Heart right ventricle (tissue), 16 donors: Measurements from ENCODE around the gene ICOS. TPM values are rescaled to one million over a fixed set of nuclear protein-coding genes. Genes with fewer than 3 reads are reported as not detected.

Experiments
- ATAC-seq, 8 donors: fragments of 200-7000 bp; cut with Tn5 transposase; one replicate each; pipeline ENCODE4 v1.9.1; 2020; ENCODE audit warnings: mild to moderate bottlenecking in 8 of 8, moderate library complexity in 8 of 8, moderate number of reproducible peaks in 1 of 8
- DNase-seq, 2 donors: peaks; one replicate each; pipeline ENCODE4 v3.0.0-alpha.2; 2020
- H3K27ac ChIP-seq, 10 donors: fragments of 200-600 bp; sonication (generic) in 2 of 10; one replicate each; pipeline versions ENCODE4 v1.5.0 to v1.8.0; 2020 to 2022; ENCODE audit warnings: mild to moderate bottlenecking in 3 of 10
- H3K27me3 ChIP-seq, 7 donors: fragments of 200-600 bp; one replicate each; pipeline ENCODE4 v1.8.0; 2021 to 2022; ENCODE audit warnings: mild to moderate bottlenecking in 2 of 7
- H3K36me3 ChIP-seq, 9 donors: fragments of 200-600 bp; sonication (generic) in 1 of 9; one replicate each; pipeline versions ENCODE4 v1.5.0 to v1.8.0; 2020 to 2022; ENCODE audit warnings: mild to moderate bottlenecking in 2 of 9
- H3K4me1 ChIP-seq, 9 donors: fragments of 200-600 bp; sonication (generic) in 1 of 9; one replicate each; pipeline versions ENCODE4 v1.5.0 to v1.8.0; 2020 to 2022; ENCODE audit warnings: mild to moderate bottlenecking in 4 of 9
- H3K4me3 ChIP-seq, 10 donors: fragments of 200-600 bp; sonication (generic) in 2 of 10; one replicate each; pipeline versions ENCODE4 v1.5.0 to v1.8.0; 2020 to 2022; ENCODE audit warnings: mild to moderate bottlenecking in 7 of 10, moderate library complexity in 2 of 10
- H3K9me3 ChIP-seq, 11 donors: fragments of 200-600 bp in 10 of 11; sonication (generic) in 2 of 11; one replicate each; pipeline versions ENCODE4 v1.5.0 to v1.8.0; 2013 to 2022; ENCODE audit warnings: mild to moderate bottlenecking in 2 of 11, control low read depth in 1 of 11, moderate library complexity in 1 of 11
- WGBS, 2 donors: extraction: QIAGEN DNeasy Blood & Tissue Kit; methylation state at CpG; one replicate each; pipeline ENCODE4 v1.1.7; 2013; ENCODE audit warnings: inconsistent platforms in 1 of 2; 5-methylcytosine and 5-hydroxymethylcytosine counted together
- intact Hi-C, 10 donors: fragments of 100-400 bp; cut with DNase I; formaldehyde crosslinking; loops; one replicate each; pipeline versions ENCODE4 v1.11.1 to v1.14.2; 2022
- polyA plus RNA-seq, 2 donors: library from polyadenylated mRNA; stranded (reverse); fragments of 200-250 nt; gene quantifications; one replicate each; pipeline ENCODE4 v1.2.3, GENCODE V29; 2013
- total RNA-seq, 10 donors: library from RNA; stranded (reverse); fragmentation: NEBNext Ultra II Directional in 3 of 10; extraction: Animal tissue kit (Norgen Biotek cat#: 25700) in 3 of 10; gene quantifications; one replicate each; pipeline versions ENCODE4 v1.2.1 to v1.2.4, GENCODE V29; 2021 to 2023
- TF ChIP-seq, protein P1 (sequence below), 9 donors: fragments of 200-600 bp; sonication (generic) in 2 of 9; IDR thresholded peaks; one replicate each; pipeline versions ENCODE4 v1.5.0 to v1.8.0; 2021 to 2022; ENCODE audit warnings: antibody characterized with exemption in 9 of 9, mild to moderate bottlenecking in 5 of 9, moderate library complexity in 1 of 9
- donor health status: Arrhythmogenic right ventricular cardiomyopathy.
- donor health status: ischemic (EF 13 %, LVEDD 7.1; RV severe dilation, severe dysfunction).
- donor health status: healthy with polysubstance abuse.
- donor health status: DM: no; HTN: yes; CAD: no.
- donor health status: DM: no; HTN: no; CAD: no.
- donor health status: ischemic (EF 25% LVEDD 6.9; RV normal size, moderate dysfunction).
- donor health status: ischemic (EF 25% LVEDD 5.7; RV mildly dilated, moderate dysfunction).
- donor health status: healthy.
- donor health status: DM: yes; HTN: yes; CAD: no.
- donor health status: Ischemic cardiomyopathy.
- donor health status: ischemic (EF 35%, LVEDD 5.7; RV mildly dilated, moderate dysfunction).
- donor health status: nonischemic (EF 11% LVEDD 7.7; RV severe dilation, severe dysfunction).
- donor health status: DM: yes; HTN: yes; CAD: no.
- donor health status: PGD.
- donor health status: ischemic (EF 29% LVEDD 5.4; RV normal size, mild dysfunction).
- donor health status: nonischemic (EF 23%, LVEDD 6.1; RV moderate dilation, normal function).

Gene ICOS
- total and polyA plus RNA-seq, 12 donors, result 0.01 to 1.2 (median 0.09) TPM; not detected in 7

DNA sequence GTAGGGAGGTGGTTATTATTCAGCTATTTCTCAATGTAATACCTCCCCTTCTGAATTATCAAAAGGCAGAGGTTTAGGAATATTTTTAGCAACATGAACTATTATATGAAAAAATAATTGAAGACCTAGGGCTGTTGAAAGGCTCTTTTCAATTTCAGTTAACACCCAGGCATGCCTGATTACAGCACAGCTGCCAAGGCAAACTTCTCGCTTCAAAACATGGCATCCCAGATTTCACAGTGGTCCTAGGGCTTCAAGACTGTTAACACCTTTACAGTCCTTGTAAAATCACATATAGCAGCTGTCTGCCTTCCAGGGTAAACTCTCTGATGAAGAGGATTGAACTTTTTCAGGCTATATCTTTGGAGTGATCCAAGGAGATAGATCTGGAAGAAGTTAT is 45.8 kb upstream of the ICOS start:
- DNase-seq, result no peak
- no peaks in the 10 kb centered on the region for H3K9me3 ChIP-seq
- H3K4me3 ChIP-seq, result no peak overlapping the region
- H3K36me3 ChIP-seq, result no peaks in the 10 kb centered on the region
- H3K27ac ChIP-seq, result no peak overlapping the region
- no peaks in the 10 kb centered on the region for H3K27me3 ChIP-seq
- WGBS, 2 donors, result 52 to 56% methylated on average over 1 of the region's 1 CpG
- peaks cover 0 to 36% (median 0%) of the 10 kb centered on the region in 9 donors for H3K4me1 ChIP-seq
- intact Hi-C loops, result no loop called here
- ATAC-seq, result no peak
- TF ChIP-seq, protein P1, sequence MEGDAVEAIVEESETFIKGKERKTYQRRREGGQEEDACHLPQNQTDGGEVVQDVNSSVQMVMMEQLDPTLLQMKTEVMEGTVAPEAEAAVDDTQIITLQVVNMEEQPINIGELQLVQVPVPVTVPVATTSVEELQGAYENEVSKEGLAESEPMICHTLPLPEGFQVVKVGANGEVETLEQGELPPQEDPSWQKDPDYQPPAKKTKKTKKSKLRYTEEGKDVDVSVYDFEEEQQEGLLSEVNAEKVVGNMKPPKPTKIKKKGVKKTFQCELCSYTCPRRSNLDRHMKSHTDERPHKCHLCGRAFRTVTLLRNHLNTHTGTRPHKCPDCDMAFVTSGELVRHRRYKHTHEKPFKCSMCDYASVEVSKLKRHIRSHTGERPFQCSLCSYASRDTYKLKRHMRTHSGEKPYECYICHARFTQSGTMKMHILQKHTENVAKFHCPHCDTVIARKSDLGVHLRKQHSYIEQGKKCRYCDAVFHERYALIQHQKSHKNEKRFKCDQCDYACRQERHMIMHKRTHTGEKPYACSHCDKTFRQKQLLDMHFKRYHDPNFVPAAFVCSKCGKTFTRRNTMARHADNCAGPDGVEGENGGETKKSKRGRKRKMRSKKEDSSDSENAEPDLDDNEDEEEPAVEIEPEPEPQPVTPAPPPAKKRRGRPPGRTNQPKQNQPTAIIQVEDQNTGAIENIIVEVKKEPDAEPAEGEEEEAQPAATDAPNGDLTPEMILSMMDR (IDR thresholded peaks at IDR 0.05), result no peak

DNA sequence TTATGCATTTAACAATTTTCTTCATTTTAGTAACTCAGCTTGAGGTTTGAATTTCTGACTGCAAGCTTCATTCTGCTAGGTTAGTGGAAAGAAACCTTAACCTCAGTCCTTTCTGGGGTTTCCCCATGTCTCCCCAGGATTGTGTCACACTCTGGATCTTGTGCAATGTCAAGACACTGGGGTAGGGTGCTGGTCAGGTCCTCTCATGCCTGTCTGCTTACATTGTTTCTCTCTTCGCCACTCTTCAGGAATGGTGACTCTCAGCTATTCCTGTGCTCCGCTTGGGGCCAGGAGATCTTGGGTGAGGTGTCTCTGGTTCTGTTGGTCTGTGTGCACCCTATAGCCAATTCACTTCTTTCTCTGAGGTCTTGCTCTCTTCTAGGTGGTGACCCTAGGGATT is 45.1 kb upstream of the ICOS start:
- DNase-seq (no peak), ATAC-seq (peak in 1 of 8 donors; percentile 57)
- peak overlapping the region in 1 of 10 donors; percentile 14 for H3K27ac ChIP-seq
- peaks cover 0 to 30% (median 0%) of the 10 kb centered on the region in 9 donors for H3K4me1 ChIP-seq
- no peaks in the 10 kb centered on the region for H3K27me3 ChIP-seq
- no peak overlapping the region for H3K4me3 ChIP-seq
- WGBS, 2 donors, result 97 to 98% methylated on average over 2 of the region's 2 CpGs
- TF ChIP-seq, protein P1 (IDR thresholded peaks at IDR 0.05), result no peak
- H3K36me3 ChIP-seq, result no peaks in the 10 kb centered on the region
- no peaks in the 10 kb centered on the region for H3K9me3 ChIP-seq
- intact Hi-C loops, result no loop called here

DNA sequence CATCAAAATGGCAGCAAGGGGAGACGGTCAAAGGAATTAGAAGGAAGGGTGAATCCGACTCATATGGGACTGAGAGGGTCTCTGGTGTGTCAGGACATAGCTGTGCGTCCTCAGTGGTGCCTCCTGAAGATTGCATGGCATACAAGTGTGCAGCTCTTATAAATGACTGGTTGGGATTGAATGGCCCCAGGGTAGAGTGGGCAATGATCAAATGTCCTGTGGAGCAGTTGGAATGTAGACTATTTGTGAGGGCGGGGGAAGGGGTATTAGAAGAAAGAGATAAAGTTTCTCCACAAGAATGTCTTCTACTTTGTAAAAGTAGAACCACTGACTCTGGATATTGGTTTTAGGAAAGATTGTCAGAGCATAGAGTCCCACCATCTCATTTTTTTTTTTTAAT is 44.4 kb upstream of the ICOS start:
- TF ChIP-seq, protein P1 (IDR thresholded peaks at IDR 0.05), result no peak
- DNase-seq (no peak), ATAC-seq (no peak)
- intact Hi-C loops, result no loop called here
- Histone ChIP-seq H3K36me3 (no peaks in the 10 kb centered on the region), H3K9me3 (no peaks in the 10 kb centered on the region), H3K4me3 (no peak overlapping the region), H3K27ac (no peak overlapping the region), H3K27me3 (no peaks in the 10 kb centered on the region), H3K4me1 (peaks cover 0 to 31% (median 0%) of the 10 kb centered on the region in 9 donors)
- 93 to 96% methylated on average over 4 of the region's 4 CpGs for WGBS, 2 donors

DNA sequence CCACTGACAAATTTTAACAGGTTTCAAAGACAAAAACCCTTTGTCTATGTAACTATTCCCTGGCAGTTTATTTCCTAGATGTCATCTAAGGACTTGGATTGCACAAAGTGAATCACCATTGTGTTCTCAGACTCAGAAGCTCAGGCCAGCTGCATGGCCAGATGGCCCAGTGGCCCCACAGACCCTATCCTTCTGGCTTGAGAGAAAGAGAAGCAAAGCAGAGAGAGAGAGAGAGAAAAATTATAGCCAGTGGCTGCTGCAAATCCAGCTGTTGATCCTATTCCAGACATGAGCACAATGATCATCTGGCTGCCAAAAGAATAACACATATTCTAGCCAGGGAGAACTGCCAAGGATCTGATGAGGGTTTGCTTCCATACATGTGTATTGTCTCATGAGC is 43.2 kb upstream of the ICOS start:
- Histone ChIP-seq H3K9me3 (no peaks in the 10 kb centered on the region), H3K36me3 (no peaks in the 10 kb centered on the region), H3K4me1 (peaks cover 0 to 34% (median 0%) of the 10 kb centered on the region in 9 donors), H3K27me3 (no peaks in the 10 kb centered on the region), H3K4me3 (no peak overlapping the region), H3K27ac (peak overlapping the region in 3 of 10 donors; percentile 29 to 67 (median 37))
- DNase-seq (peak; percentile 25 to 36), ATAC-seq (peak; percentile 81 to 90 (median 85))
- intact Hi-C loops, result no loop called here
- TF ChIP-seq, protein P1 (IDR thresholded peaks at IDR 0.05), result no peak
